Endothelial cell of umbilical vein (primary cell): Measurements from ENCODE around the gene C17orf114.

ENCODE experiments used
- BruUV-seq: library from RNA; stranded (reverse); fragments of 400-500 nt; replicated peaks from 2 replicates; lab custom pipeline; 2021; lab: Mats Ljungman, UMichigan
- CTCF ChIA-PET: fragments of 300-600, 350-600 bp; sonication (Branson Sonifier 250); formaldehyde crosslinking; loops from one replicate; lab custom pipeline; 2021; ENCODE audit warnings: antibody characterized with exemption, inconsistent platforms; lab: Charles Lee
- POLR2A ChIA-PET: fragments of 300-600, 350-600 bp; sonication (Branson Sonifier 250); formaldehyde crosslinking; loops from one replicate; lab custom pipeline; 2021; ENCODE audit warnings: antibody characterized with exemption, inconsistent platforms; lab: Charles Lee
- DNase-seq: peaks from one replicate; pipeline ENCODE4 v3.0.0-alpha.2; 2011; ENCODE audit warnings: low read depth, low spot score
- FAIRE-seq: peaks from 2 replicates; lab custom pipeline; 2011; peaks lifted over from hg19 to GRCh38; lab: Jason Lieb, UNC
- H2AFZ ChIP-seq: 2 replicates; pipeline ENCODE4 v1.6.0; 2012; ENCODE audit warnings: low read depth, low read length, control low read depth, inconsistent platforms
- H3K27ac ChIP-seq: 2 replicates; pipeline ENCODE4 v1.5.1; 2011; ENCODE audit warnings: low read depth, mild to moderate bottlenecking, control low read depth, low read length, moderate library complexity; ENCODE audit not compliant: insufficient read depth
- H3K27me3 ChIP-seq, 2 experiments: 2 replicates each; pipeline versions ENCODE4 v1.6.0 to v1.6.1; 2011; ENCODE audit warnings: low read length in 2 of 2, mixed read lengths in 1 of 2; ENCODE audit not compliant: control insufficient read depth in 2 of 2, insufficient read depth in 2 of 2
- H3K36me3 ChIP-seq, 2 experiments: 2 replicates in 1 of 2; 3 replicates in 1 of 2; pipeline ENCODE4 v1.5.1; 2011; ENCODE audit warnings: low read length in 2 of 2, mild to moderate bottlenecking in 1 of 2, moderate library complexity in 1 of 2; ENCODE audit not compliant: control insufficient read depth in 2 of 2, insufficient read depth in 2 of 2; ENCODE audit errors: extremely low read depth in 1 of 2
- H3K4me1 ChIP-seq: 3 replicates; pipeline ENCODE4 v1.5.1; 2011; ENCODE audit warnings: mild to moderate bottlenecking, low read length; ENCODE audit not compliant: control insufficient read depth, insufficient read depth; ENCODE audit errors: extremely low read depth
- H3K4me2 ChIP-seq: 2 replicates; pipeline ENCODE4 v1.6.1; 2011; ENCODE audit warnings: low read length, control low read depth, mixed read lengths; ENCODE audit not compliant: insufficient read depth
- H3K4me3 ChIP-seq, 3 experiments: fragments of 200-600 bp in 1 of 3; sonication (generic), shearing (Covaris generic) in 1 of 3; replicated peaks in 1 of 3; 2 replicates each; pipeline ENCODE4 v1.5.1; 2011 to 2016; ENCODE audit warnings: control low read depth in 3 of 3, low read length in 3 of 3, mild to moderate bottlenecking in 2 of 3, inconsistent platforms in 1 of 3, low read depth in 1 of 3, moderate library complexity in 1 of 3; ENCODE audit not compliant: insufficient read depth in 1 of 3
- H3K79me2 ChIP-seq: 2 replicates; pipeline ENCODE4 v1.6.0; 2012; ENCODE audit warnings: low read length, inconsistent platforms; ENCODE audit not compliant: control insufficient read depth, insufficient read depth
- H3K9ac ChIP-seq: replicated peaks from 2 replicates; pipeline ENCODE3; 2011; ENCODE audit warnings: low read length, control low read depth; ENCODE audit not compliant: insufficient read depth; ENCODE audit errors: extremely low read depth
- H3K9me1 ChIP-seq: replicated peaks from 3 replicates; pipeline ENCODE4 v1.6.0; 2011; ENCODE audit warnings: mild to moderate bottlenecking, low read length; ENCODE audit not compliant: control insufficient read depth, insufficient read depth; ENCODE audit errors: extremely low read depth
- H3K9me3 ChIP-seq: replicated peaks from 2 replicates; pipeline ENCODE4 v1.5.1; 2012; ENCODE audit warnings: low read length, inconsistent platforms; ENCODE audit not compliant: control insufficient read depth, insufficient read depth
- H4K20me1 ChIP-seq: replicated peaks from 2 replicates; pipeline ENCODE3; 2011; ENCODE audit warnings: mild to moderate bottlenecking, low read length; ENCODE audit not compliant: control insufficient read depth, insufficient read depth; ENCODE audit errors: extremely low read depth
- CTCF ChIP-seq, 2 donors: IDR thresholded peaks; 1 replicate in 1 of 2; 2 replicates in 1 of 2; pipeline ENCODE4 v1.5.1; 2011; ENCODE audit warnings: low read length in 2 of 2, mild to moderate bottlenecking in 2 of 2, moderate library complexity in 2 of 2, control low read depth in 1 of 2, inconsistent platforms in 1 of 2, low read depth in 1 of 2; ENCODE audit not compliant: insufficient read depth in 1 of 2; ENCODE audit errors: extremely low read depth in 1 of 2
- EZH2 ChIP-seq: IDR thresholded peaks from 2 replicates; pipeline ENCODE4 v1.6.1; 2012; ENCODE audit warnings: borderline replicate concordance, low read depth, mild to moderate bottlenecking, moderate library complexity, low read length, inconsistent platforms; ENCODE audit not compliant: severe bottlenecking
- FOS ChIP-seq: IDR thresholded peaks from 2 replicates; pipeline ENCODE4 v1.6.1; 2011; ENCODE audit warnings: mild to moderate bottlenecking, low read length, moderate library complexity, borderline replicate concordance; ENCODE audit not compliant: insufficient read depth
- GATA2 ChIP-seq: IDR thresholded peaks from 2 replicates; pipeline ENCODE4 v1.7.0; 2011; ENCODE audit warnings: low read depth, mild to moderate bottlenecking, moderate library complexity, mixed read lengths, low read length; ENCODE audit not compliant: insufficient read length, insufficient read depth
- JUN ChIP-seq: IDR thresholded peaks from 2 replicates; pipeline ENCODE4 v1.6.1; 2011; ENCODE audit warnings: borderline replicate concordance, low read depth; ENCODE audit not compliant: insufficient read length, insufficient read depth
- MAX ChIP-seq: IDR thresholded peaks from 2 replicates; pipeline ENCODE4 v1.6.1; 2011; ENCODE audit not compliant: insufficient read depth, insufficient read length
- MYC ChIP-seq: IDR thresholded peaks from one replicate; pipeline ENCODE4 v1.6.1; 2011; ENCODE audit warnings: mild to moderate bottlenecking, low read depth, low read length
- POLR2A ChIP-seq: IDR thresholded peaks from 2 replicates; pipeline ENCODE4 v1.6.1; 2012; ENCODE audit warnings: low read depth, mild to moderate bottlenecking, control low read depth, low read length
- POLR2AphosphoS5 ChIP-seq: IDR thresholded peaks from 2 replicates; pipeline ENCODE4 v1.6.1; 2012; ENCODE audit warnings: low read depth, mild to moderate bottlenecking, control low read depth, low read length, moderate library complexity; ENCODE audit not compliant: insufficient read depth
- dilution Hi-C: fragments of 300-500 bp; cut with MboI; formaldehyde crosslinking; loops from one replicate; pipeline ENCODE4 v1.15.0; 2019; ENCODE audit warnings: low sequenced_read_pairs; ENCODE audit not compliant: extremely low pct_ligation_motif_present
- intact Hi-C: fragments of 100-400 bp; cut with micrococcal nuclease; formaldehyde crosslinking; loops from one replicate; pipeline ENCODE4 v1.10.0; 2022

Gene C17orf114

GRCh38 chr17:4849011-4849536 lies 46.9 kb upstream of the C17orf114 start:
- Histone ChIP-seq H3K79me2 (peaks cover 23% of the 10 kb centered on the region), H3K9me1 (no peaks in the 10 kb centered on the region), H3K4me2 (no peak overlapping the region), H3K27ac (no peak overlapping the region), H3K27me3 (no peaks in the 10 kb centered on the region), H3K4me1 (peaks cover 3% of the 10 kb centered on the region), H3K36me3 (peaks cover 0 to 2% of the 10 kb centered on the region in 2 experiments), H3K9ac (no peak overlapping the region), H4K20me1 (no peaks in the 10 kb centered on the region), H3K9me3 (no peaks in the 10 kb centered on the region), H3K4me3 (no peak overlapping the region), H2AFZ (no peak overlapping the region)
- TF ChIP-seq POLR2A (no peak), CTCF (IDR thresholded peaks at IDR 0.05; ENCODE audit: extremely low read depth in 1 of 2, insufficient read depth in 1 of 2, low read depth in 1 of 2, low read length in 2 of 2) (no peak), POLR2AphosphoS5 (no peak), MYC (no peak), FOS (no peak), MAX (no peak), EZH2 (no peak), GATA2 (no peak), JUN (no peak)
- intact Hi-C loops: no loop called here
- DNase-seq: no peak
- POLR2A ChIA-PET: no interaction called here
- BruUV-seq: no TSS peak
- dilution Hi-C loops: no loop called here
- FAIRE-seq: no peak
- CTCF ChIA-PET: interaction anchor here (1.0 to 1.4 kb wide), 3 partner anchors 9 to 14 kb away, joined by 3 to 4 read pairs (median 3); no protein-coding TSS in a partner anchor
